ENCODE results near the gene SLCO2B1. TPM values are rescaled to one million over a fixed set of nuclear protein-coding genes. Genes with fewer than 3 reads are reported as not detected.

SLCO2B1 gene
- total RNA-seq, 1 donor from 2014 or later, result 19.2 TPM

- H3K36me3 Mint-ChIP-seq (ENCODE audit: low read depth), result no peaks in the 10 kb centered on the region
- peaks cover 29% of the 10 kb centered on the region for H3K27me3 Mint-ChIP-seq (ENCODE audit: low read depth)
- no peak overlapping the region for H3K27ac Mint-ChIP-seq (ENCODE audit: unreplicated experiment)
- no peak for TF ChIP-seq CTCF (IDR thresholded peaks at IDR 0.05)
- peaks cover 5% of the 10 kb centered on the region for H3K4me1 Mint-ChIP-seq (ENCODE audit: low read depth)
- DNase-seq (ENCODE audit: low spot score), result peak; percentile 30
- no peak overlapping the region for H3K4me3 Mint-ChIP-seq (ENCODE audit: unreplicated experiment)
- H3K9me3 Mint-ChIP-seq (ENCODE audit: low read depth), result no peaks in the 10 kb centered on the region
Observed at GRCh38 chr11:75245356-75246005, 94.6 kb downstream of the SLCO2B1 start.

- Mint-ChIP-seq H3K27me3 (ENCODE audit: low read depth) (peaks cover 32% of the 10 kb centered on the region), H3K9me3 (ENCODE audit: low read depth) (no peaks in the 10 kb centered on the region), H3K36me3 (ENCODE audit: low read depth) (no peaks in the 10 kb centered on the region), H3K27ac (ENCODE audit: unreplicated experiment) (no peak overlapping the region), H3K4me3 (ENCODE audit: unreplicated experiment) (no peak overlapping the region), H3K4me1 (ENCODE audit: low read depth) (peaks cover 5% of the 10 kb centered on the region)
- no peak for TF ChIP-seq CTCF (IDR thresholded peaks at IDR 0.05)
- DNase-seq (ENCODE audit: low spot score), result peak; percentile 54
Observed at GRCh38 chr11:75246006-75246670, 95.2 kb downstream of the SLCO2B1 start.

GRCh38 chr11:75246671-75247350, 95.9 kb downstream of the SLCO2B1 start:
- H3K4me1 Mint-ChIP-seq (ENCODE audit: low read depth), result peaks cover 5% of the 10 kb centered on the region
- H3K27me3 Mint-ChIP-seq (ENCODE audit: low read depth), result peaks cover 36% of the 10 kb centered on the region
- H3K4me3 Mint-ChIP-seq (ENCODE audit: unreplicated experiment), result no peak overlapping the region
- no peak for TF ChIP-seq CTCF (IDR thresholded peaks at IDR 0.05)
- peak; percentile 59 for DNase-seq (ENCODE audit: low spot score)
- no peaks in the 10 kb centered on the region for H3K9me3 Mint-ChIP-seq (ENCODE audit: low read depth)
- H3K36me3 Mint-ChIP-seq (ENCODE audit: low read depth), result no peaks in the 10 kb centered on the region
- H3K27ac Mint-ChIP-seq (ENCODE audit: unreplicated experiment), result no peak overlapping the region

- Mint-ChIP-seq H3K4me3 (ENCODE audit: unreplicated experiment) (no peak overlapping the region), H3K4me1 (ENCODE audit: low read depth) (no peaks in the 10 kb centered on the region), H3K27ac (ENCODE audit: unreplicated experiment) (no peak overlapping the region), H3K27me3 (ENCODE audit: low read depth) (peaks cover 22% of the 10 kb centered on the region), H3K36me3 (ENCODE audit: low read depth) (peaks cover 2% of the 10 kb centered on the region), H3K9me3 (ENCODE audit: low read depth) (peaks cover 4% of the 10 kb centered on the region)
- TF ChIP-seq CTCF (IDR thresholded peaks at IDR 0.05), result no peak
- DNase-seq (ENCODE audit: low spot score), result peak; percentile 68
Observed at GRCh38 chr11:75248924-75249256, 98.0 kb downstream of the SLCO2B1 start.

GRCh38 chr11:75249704-75250103, 98.8 kb downstream of the SLCO2B1 start:
- Mint-ChIP-seq H3K9me3 (ENCODE audit: low read depth) (peaks cover 6% of the 10 kb centered on the region), H3K27me3 (ENCODE audit: low read depth) (peaks cover 23% of the 10 kb centered on the region), H3K27ac (ENCODE audit: unreplicated experiment) (no peak overlapping the region), H3K4me3 (ENCODE audit: unreplicated experiment) (no peak overlapping the region), H3K4me1 (ENCODE audit: low read depth) (no peaks in the 10 kb centered on the region), H3K36me3 (ENCODE audit: low read depth) (peaks cover 2% of the 10 kb centered on the region)
- TF ChIP-seq CTCF (IDR thresholded peaks at IDR 0.05), result no peak
- peak; percentile 13 for DNase-seq (ENCODE audit: low spot score)

All from chondrocyte (in vitro differentiated cells).